Spinal cord (tissue), 10 donors: ENCODE measurements around the gene CADM1. TPM values are rescaled to one million over a fixed set of nuclear protein-coding genes. Genes with fewer than 3 reads are reported as not detected.

ENCODE experiments used
- DNase-seq, 6 donors: peaks; one replicate each; pipeline versions ENCODE4 v3.0.0 to v3.0.0-alpha.2; 2013 to 2015; ENCODE audit warnings: low spot score in 6 of 6, low read depth in 4 of 6
- H3K27ac ChIP-seq: one replicate; pipeline ENCODE4 v1.5.1; 2013; ENCODE audit warnings: low read depth, low read length, control low read depth
- H3K27me3 ChIP-seq: one replicate; pipeline ENCODE4 v1.6.1; 2013; ENCODE audit warnings: low read length; ENCODE audit not compliant: control insufficient read depth, insufficient read depth
- H3K36me3 ChIP-seq: one replicate; pipeline ENCODE4 v1.6.1; 2013; ENCODE audit warnings: low read length; ENCODE audit not compliant: control insufficient read depth, insufficient read depth
- H3K4me1 ChIP-seq: one replicate; pipeline ENCODE4 v1.6.1; 2013; ENCODE audit warnings: low read length; ENCODE audit not compliant: control insufficient read depth, insufficient read depth
- H3K4me3 ChIP-seq: one replicate; pipeline ENCODE4 v1.5.1; 2013; ENCODE audit warnings: low read depth, low read length, control low read depth
- H3K9me3 ChIP-seq: one replicate; pipeline ENCODE4 v1.6.1; 2013; ENCODE audit warnings: low read length; ENCODE audit not compliant: control insufficient read depth, insufficient read depth
- WGBS: methylation state at CpG from one replicate; pipeline ENCODE4 v1.1.5; 2013; ENCODE audit warnings: missing lambda C conversion rate; ENCODE audit not compliant: insufficient coverage; 5-methylcytosine and 5-hydroxymethylcytosine counted together
- polyA plus RNA-seq, 2 donors: library from polyadenylated mRNA; unstranded; fragments of 120-200 nt; gene quantifications; one replicate each; pipeline ENCODE4 v1.2.1, GENCODE V29; 2013; ENCODE audit not compliant: insufficient read length in 2 of 2
- total RNA-seq, 2 donors: library from RNA; depleted of rRNA in 1 of 2; stranded (reverse); fragments of 120-200 nt in 1 of 2; fragments of >200 nt in 1 of 2; gene quantifications; one replicate each; pipeline versions ENCODE4 v1.2.3 to v1.2.4, GENCODE V29; 2013 to 2014
- donor health status: healthy.

Gene CADM1
- total and polyA plus RNA-seq, 4 donors = 106 to 180 (median 132) TPM

GRCh38 chr11:115470928-115471327 lies 33.3 kb downstream of the CADM1 start:
- no peak for DNase-seq
- Histone ChIP-seq H3K9me3 (no peaks in the 10 kb centered on the region), H3K27ac (no peak overlapping the region), H3K27me3 (no peaks in the 10 kb centered on the region), H3K36me3 (no peaks in the 10 kb centered on the region), H3K4me3 (no peak overlapping the region), H3K4me1 (no peaks in the 10 kb centered on the region)
- WGBS = 83% methylated on average over 1 of the region's 3 CpGs

GRCh38 chr11:115469361-115469760 lies 34.9 kb downstream of the CADM1 start:
- Histone ChIP-seq H3K27ac (no peak overlapping the region), H3K36me3 (no peaks in the 10 kb centered on the region), H3K9me3 (no peaks in the 10 kb centered on the region), H3K27me3 (no peaks in the 10 kb centered on the region), H3K4me1 (no peaks in the 10 kb centered on the region), H3K4me3 (no peak overlapping the region)
- 100% methylated on average over 1 of the region's 3 CpGs for WGBS
- DNase-seq = no peak

- Histone ChIP-seq H3K27ac (no peak overlapping the region), H3K36me3 (no peaks in the 10 kb centered on the region), H3K9me3 (no peaks in the 10 kb centered on the region), H3K4me1 (peaks cover 4% of the 10 kb centered on the region), H3K27me3 (no peaks in the 10 kb centered on the region), H3K4me3 (no peak overlapping the region)
- no peak for DNase-seq
- WGBS = 86% methylated on average over 2 of the region's 3 CpGs
Observed at GRCh38 chr11:115466122-115466521, 38.1 kb downstream of the CADM1 start.

- Histone ChIP-seq H3K9me3 (no peaks in the 10 kb centered on the region), H3K4me3 (no peak overlapping the region), H3K27ac (no peak overlapping the region), H3K27me3 (no peaks in the 10 kb centered on the region), H3K4me1 (peaks cover 4% of the 10 kb centered on the region), H3K36me3 (no peaks in the 10 kb centered on the region)
- WGBS = no CpG with 5 or more reads among the region's 2 CpGs
- DNase-seq = no peak
Observed at GRCh38 chr11:115464269-115464668, 39.9 kb downstream of the CADM1 start.

GRCh38 chr11:115463606-115464005 lies 40.6 kb downstream of the CADM1 start:
- no peaks in the 10 kb centered on the region for H3K9me3 ChIP-seq
- no peaks in the 10 kb centered on the region for H3K27me3 ChIP-seq
- H3K27ac ChIP-seq = no peak overlapping the region
- H3K36me3 ChIP-seq = no peaks in the 10 kb centered on the region
- 76% methylated on average over 3 of the region's 3 CpGs for WGBS
- H3K4me3 ChIP-seq = no peak overlapping the region
- no peak for DNase-seq
- H3K4me1 ChIP-seq = peaks cover 4% of the 10 kb centered on the region

GRCh38 chr11:115462757-115463156 lies 41.5 kb downstream of the CADM1 start:
- no peaks in the 10 kb centered on the region for H3K36me3 ChIP-seq
- H3K27ac ChIP-seq = no peak overlapping the region
- no peaks in the 10 kb centered on the region for H3K27me3 ChIP-seq
- WGBS = no CpG with 5 or more reads among the region's 1 CpG
- no peak for DNase-seq
- peaks cover 4% of the 10 kb centered on the region for H3K4me1 ChIP-seq
- no peaks in the 10 kb centered on the region for H3K9me3 ChIP-seq
- no peak overlapping the region for H3K4me3 ChIP-seq

GRCh38 chr11:115462004-115462541 lies 42.1 kb downstream of the CADM1 start:
- Histone ChIP-seq H3K27ac (no peak overlapping the region), H3K4me3 (no peak overlapping the region)

GRCh38 chr11:115460512-115460911 lies 43.7 kb downstream of the CADM1 start:
- no peaks in the 10 kb centered on the region for H3K9me3 ChIP-seq
- no peak for DNase-seq
- H3K27me3 ChIP-seq = no peaks in the 10 kb centered on the region
- H3K27ac ChIP-seq = no peak overlapping the region
- 60% methylated on average over 1 of the region's 1 CpG for WGBS
- no peaks in the 10 kb centered on the region for H3K36me3 ChIP-seq
- H3K4me3 ChIP-seq = no peak overlapping the region
- H3K4me1 ChIP-seq = peaks cover 4% of the 10 kb centered on the region

More at GRCh38 chr11:115462004-115462541, 42.1 kb downstream of the CADM1 start:
- Histone ChIP-seq H3K36me3 (no peaks in the 10 kb centered on the region), H3K4me1 (peaks cover 4% of the 10 kb centered on the region), H3K27me3 (no peaks in the 10 kb centered on the region), H3K9me3 (no peaks in the 10 kb centered on the region)
- DNase-seq = peak in 1 of 6 donors; percentile 43
- 50% methylated on average over 16 of the region's 18 CpGs for WGBS

GRCh38 chr11:115459563-115459962 lies 44.7 kb downstream of the CADM1 start:
- Histone ChIP-seq H3K4me3 (no peak overlapping the region), H3K27me3 (no peaks in the 10 kb centered on the region), H3K9me3 (no peaks in the 10 kb centered on the region), H3K4me1 (peaks cover 4% of the 10 kb centered on the region), H3K36me3 (no peaks in the 10 kb centered on the region), H3K27ac (no peak overlapping the region)
- DNase-seq = no peak

GRCh38 chr11:115458877-115459276 lies 45.3 kb downstream of the CADM1 start:
- H3K27me3 ChIP-seq = no peaks in the 10 kb centered on the region
- H3K36me3 ChIP-seq = no peaks in the 10 kb centered on the region
- no peaks in the 10 kb centered on the region for H3K9me3 ChIP-seq
- no CpG with 5 or more reads among the region's 4 CpGs for WGBS
- H3K27ac ChIP-seq = no peak overlapping the region
- DNase-seq = peak in 2 of 6 donors; percentile 28 to 48
- H3K4me1 ChIP-seq = peaks cover 4% of the 10 kb centered on the region
- no peak overlapping the region for H3K4me3 ChIP-seq
